Activated T-cell treated with anti-CD3 and anti-CD28 coated beads for 4 hours (primary cell): ENCODE data around the gene VAMP7.
"Not testable (repeated sequence)": the region's sequence is repeated elsewhere in the genome, so short reads cannot be mapped to it uniquely, and the experiment has no call there.

Experiments
- DNase-seq: peaks from one replicate; pipeline ENCODE4 v3.0.0-alpha.2; 2020

Gene VAMP7, protein sequence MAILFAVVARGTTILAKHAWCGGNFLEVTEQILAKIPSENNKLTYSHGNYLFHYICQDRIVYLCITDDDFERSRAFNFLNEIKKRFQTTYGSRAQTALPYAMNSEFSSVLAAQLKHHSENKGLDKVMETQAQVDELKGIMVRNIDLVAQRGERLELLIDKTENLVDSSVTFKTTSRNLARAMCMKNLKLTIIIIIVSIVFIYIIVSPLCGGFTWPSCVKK

DNA sequence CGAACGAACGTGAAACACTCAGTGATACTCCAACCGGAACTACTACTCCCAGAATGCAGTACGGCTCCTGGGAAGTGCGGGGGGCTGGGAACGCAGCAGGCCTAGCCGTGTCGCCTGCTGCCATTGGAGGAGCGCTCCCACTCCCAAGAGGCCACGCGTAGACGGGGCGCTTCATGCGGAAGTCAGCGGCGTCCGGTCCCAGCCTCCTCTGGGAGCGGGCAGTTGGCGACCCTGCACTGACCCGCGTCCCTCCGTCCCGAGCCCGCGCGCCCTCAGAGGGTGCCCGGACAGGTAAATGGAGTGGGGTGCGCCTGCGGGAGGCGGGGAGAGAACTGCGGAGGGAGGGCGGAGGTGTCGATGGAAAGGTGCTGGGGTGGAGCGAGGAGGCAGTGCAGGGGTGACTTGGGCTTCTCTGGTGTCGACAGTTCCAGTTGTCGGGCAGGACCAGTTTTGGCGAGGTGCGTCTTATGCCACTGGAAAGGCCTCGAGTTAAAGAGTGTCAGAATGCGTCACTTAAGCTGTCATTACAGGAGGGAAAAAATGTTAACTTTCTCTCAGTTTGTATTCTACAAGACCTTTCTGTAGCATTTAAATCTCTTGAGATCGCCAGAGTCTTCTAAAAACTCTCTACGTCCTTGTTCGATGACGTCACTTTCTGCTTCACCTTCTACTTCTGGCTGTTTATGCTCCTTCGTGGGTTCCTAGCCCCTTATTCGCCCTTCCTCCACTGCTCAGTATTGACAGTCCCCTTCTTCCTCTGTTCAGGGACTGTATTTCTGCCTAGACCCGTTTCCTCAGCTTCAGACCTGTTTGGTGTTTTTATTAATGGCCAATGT lies at the start of gene VAMP7:
Gene VAMP7 (plus strand): TSS at position 188 of the 836 bp plus-strand sequence. CDS start 8,122 bp downstream, outside the sequence.
- DNase-seq, result peak; percentile 63

- no peak for DNase-seq
These were observed 39.9 kb upstream of the VAMP7 start for GRCh38 chrX:155841232-155841631.

DNA sequence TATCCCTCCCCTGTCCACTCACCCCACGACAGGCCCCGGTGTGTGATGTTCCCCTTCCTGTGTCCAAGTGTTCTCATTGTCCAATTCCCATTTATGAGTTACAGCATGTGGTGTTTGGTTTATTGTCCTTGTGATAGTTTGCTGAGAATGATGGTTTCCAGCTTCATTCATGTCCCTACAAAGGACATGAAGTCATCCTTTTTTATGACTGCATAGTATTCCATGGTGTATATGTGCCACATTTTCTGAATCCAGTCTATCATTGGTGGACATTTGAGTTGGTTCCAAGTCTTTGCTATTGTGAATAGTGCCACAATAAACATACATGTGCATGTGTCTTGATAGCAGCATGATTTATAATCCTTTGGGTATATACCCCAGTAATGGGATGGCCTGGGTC lies 29.4 kb upstream of the VAMP7 start:
- DNase-seq, result not testable (repeated sequence)

DNA sequence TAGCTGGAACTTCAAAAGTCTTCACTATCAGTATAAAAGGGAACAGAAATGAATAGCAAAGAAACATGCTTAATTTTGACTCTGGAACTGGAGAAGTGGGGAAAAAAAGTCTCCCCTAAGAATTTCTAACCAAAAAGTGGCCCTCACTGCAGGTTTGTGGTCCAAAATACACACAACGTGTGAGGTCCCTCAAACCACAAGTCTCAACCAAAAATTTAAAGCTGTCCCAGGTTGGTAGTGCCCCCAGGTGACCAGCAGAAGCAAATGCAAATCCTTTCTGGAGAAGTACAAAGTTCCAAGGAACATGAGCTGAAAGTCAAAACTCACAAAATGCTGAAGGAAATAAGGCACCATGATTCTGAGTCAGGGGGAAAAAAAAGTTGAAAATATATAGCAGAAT lies 23.6 kb upstream of the VAMP7 start:
- no peak for DNase-seq

GRCh38 chrX:155864655-155865054 lies 16.5 kb upstream of the VAMP7 start:
- DNase-seq, result no peak

DNA sequence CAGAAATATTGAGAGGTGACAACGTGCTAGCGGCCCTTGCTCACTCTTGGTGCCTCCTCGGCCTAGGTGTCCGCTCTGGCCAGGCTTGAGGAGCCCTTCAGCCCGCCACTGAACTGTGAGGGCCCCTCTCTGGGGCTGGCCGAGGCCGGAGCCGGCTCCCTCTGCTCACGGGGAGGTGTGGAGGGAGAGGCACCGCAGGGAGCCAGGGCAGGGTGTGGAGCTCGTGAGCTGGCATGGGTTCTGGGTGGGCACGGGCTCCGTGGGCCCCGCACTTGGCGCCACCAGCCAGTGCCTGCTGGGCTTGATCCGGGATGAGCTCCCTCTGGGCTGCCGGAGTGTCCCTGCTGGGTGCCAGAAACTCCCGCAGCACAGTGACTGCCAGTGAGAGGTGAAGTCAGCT lies 16.0 kb upstream of the VAMP7 start:
- DNase-seq, result no peak

GRCh38 chrX:155867821-155868220 lies 13.3 kb upstream of the VAMP7 start:
- DNase-seq, result no peak

GRCh38 chrX:155870958-155871357 lies 10.2 kb upstream of the VAMP7 start:
- DNase-seq, result no peak

DNA sequence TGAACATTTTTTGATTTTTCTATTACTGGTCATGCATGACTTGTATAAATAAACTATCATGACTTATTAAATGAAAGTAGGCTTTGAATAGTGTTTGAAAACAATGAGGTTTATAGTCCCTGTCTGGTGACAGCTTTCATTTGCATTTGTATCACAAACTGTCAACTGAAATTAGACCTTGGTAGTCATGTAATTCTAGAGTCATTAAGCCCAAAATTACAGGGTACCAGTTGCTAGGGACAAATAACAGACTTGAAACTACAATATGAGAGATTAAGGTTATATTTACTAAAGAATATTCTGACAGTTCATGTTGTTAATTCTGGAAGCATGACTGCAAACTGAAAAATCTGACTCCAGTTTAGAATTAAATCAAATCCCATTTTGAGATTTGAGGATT lies 9.2 kb upstream of the VAMP7 start:
- no peak for DNase-seq

DNA sequence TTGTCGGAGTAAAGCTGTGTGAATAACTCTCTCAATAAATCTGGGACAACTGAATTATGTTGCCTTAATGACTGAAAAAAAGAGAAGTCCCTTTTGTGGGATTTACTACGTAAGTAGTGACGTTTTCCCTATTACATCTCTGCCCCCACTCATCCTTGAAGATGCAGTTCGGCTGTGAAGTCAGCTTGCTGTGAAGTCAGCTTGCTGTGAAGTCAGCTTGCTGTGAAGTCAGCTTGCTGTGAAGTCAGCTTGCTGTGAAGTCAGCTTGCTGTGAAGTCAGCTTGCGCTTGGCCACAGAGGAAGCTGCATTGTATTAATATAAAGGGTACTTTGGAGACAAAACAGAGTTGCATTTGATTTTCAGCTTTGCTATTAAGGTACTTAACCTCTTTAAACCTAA lies 8.0 kb upstream of the VAMP7 start:
- no peak for DNase-seq

DNA sequence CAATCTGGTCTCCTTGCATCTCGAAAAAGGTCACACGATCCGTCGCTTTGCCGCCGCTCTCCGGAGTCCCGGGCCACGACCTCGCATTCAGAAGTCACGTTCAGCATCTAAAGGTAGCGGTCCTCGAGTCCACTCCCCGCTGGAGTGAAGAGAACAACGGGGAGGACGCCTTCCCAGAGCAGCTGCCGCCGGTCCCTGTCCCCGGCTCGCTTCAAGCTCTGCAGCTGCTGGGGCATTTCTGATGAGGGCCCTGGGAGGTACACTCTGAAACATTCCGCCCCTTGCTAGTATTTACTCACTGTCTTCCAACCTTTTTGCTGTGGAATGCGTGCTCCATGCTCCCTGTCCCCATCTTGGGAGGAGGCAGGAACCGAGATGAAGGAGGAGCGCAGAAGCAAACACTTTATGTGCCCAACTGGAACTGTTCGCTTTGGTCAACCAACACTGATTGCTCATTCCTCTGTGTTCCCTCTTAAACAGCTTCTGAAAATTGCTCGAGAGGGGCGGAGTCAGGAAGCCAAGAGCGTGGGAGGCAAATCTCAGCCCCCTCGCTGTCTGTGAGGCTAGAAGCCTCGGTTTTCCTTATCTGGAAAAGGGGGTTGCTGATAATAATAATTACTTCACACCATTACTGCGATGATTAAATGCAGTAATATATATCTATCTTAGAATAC lies 6.4 kb upstream of the VAMP7 start:
- no peak for DNase-seq

DNA sequence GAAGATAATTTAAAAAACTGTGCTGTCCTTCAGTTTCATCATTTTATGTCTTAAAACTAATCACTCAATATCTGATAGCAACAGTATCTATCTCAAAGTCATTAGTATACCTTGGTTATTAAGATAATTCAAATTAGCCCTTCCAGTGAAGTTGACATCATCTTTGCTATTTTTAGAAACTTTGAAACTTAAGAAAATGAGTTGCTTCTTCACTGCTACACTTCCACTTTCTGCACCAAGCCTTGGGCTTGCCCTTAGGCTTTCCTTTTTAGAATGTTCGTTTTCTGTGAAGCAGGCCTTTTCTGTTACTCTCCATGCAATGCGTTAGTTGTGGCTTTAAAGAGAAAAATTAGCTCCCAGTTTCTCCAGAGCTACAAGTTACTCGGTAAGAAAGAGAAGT lies 4.4 kb upstream of the VAMP7 start:
- DNase-seq, result no peak

GRCh38 chrX:155877288-155877687 lies 3.9 kb upstream of the VAMP7 start:
- DNase-seq, result no peak

DNA sequence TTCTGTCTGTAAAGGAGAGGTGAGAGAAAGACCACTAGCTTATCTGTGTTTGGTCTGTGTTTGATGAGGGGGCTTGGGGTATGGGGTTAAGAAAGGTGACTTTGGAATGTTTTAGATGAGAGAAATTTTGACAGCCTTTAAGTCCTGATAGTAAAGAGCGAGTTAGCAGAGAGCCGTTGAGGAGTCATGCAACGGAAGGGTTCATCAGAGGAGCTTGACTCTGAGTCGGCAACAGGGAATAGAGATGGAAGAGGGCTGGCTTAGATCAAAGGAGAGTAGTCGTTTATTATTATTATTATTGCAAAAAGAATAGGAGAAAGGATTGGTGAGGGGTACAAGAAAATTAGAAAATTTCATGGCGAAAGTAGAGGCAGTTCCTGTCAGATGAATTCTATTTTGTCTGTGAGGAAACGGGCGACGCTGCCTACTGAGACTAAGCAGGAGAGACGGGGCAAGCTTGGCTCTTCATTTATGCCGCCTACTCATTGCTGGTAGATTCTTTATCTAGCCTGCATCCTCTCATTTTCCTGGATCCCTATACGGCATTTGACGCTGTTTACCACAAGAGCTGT lies 473 bp upstream of the VAMP7 start:
- DNase-seq, result no peak

GRCh38 chrX:155886409-155886808 lies 5.3 kb downstream of the VAMP7 start:
- DNase-seq, result no peak

DNA sequence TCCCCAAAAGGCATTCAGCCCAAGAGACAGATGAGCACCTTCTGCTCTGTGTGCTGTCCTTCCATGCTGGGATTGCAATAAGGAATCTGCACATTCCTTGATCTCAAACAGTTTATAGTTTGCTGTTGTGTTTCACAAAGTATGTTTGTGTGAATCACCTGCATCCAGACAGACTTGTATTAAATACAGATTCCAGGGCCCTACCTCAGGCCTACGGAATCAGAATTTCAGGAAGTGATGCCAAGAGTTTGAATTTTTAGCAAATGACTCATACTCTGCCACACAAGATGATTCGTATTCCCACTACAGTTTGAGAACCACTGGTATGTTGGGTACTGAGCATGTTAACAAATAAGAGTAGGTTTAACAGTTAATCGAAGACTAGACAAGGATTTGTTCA lies 7.0 kb downstream of the VAMP7 start:
- DNase-seq, result no peak

GRCh38 chrX:155889328-155889727 lies 8.2 kb downstream of the VAMP7 start:
- no peak for DNase-seq

DNA sequence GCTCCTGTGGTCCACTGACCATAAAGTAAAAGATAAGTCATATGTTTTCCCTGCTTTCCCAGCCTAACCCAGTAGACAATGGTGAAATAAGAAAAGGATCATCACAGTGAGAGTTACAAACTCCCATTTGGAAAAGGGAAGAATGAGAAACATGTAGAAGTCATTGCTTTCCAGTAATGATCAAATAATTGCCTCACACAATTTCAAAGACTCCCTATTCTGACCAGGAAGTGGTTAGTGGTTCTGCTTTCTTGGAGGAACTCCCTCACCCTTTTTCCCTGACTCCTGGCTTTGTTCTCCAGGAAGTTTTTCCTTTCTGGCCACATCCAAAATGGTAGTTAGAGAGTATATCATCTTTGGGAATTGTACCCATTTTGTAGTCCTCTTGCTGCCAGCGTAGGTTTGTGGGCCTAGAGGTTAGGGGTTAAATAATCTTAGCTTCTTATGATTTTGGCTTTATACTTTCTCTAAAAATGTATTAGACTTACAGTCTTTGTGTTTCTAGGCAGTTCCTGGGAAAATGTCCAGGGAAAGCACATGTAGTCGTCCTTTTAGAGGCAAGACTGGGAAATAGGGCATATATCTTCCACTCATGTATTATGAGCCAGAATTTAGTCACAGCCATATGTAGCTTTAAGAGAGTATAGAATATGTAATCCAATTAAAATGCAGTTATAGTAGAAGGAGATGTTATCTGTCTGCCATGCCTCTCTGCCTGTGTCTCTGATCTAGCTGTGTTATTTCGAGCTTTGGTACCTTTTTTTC lies 10.5 kb downstream of the VAMP7 start:
- no peak for DNase-seq

DNA sequence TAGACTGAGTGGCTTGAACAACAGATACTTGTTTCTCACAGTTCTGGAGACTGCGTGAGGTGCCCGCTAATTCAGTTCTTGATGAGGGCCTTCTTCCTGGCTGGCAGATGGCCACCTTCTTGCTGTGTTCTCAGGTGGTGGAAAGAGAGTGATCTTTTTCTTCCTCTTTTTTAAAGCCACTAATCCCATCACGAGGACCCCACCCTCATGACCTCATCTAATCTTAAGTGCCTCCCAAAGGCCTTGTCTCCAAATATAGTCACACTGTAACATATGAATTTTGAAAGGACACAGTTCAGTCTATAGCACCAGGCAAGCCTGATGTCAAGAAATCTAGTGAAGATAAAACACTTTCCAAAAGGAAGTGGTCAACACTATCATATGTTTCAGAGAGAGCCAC lies 12.4 kb downstream of the VAMP7 start:
- no peak for DNase-seq

GRCh38 chrX:155896512-155896911 lies 15.4 kb downstream of the VAMP7 start:
- no peak for DNase-seq

- no peak for DNase-seq
These were observed 18.2 kb downstream of the VAMP7 start for GRCh38 chrX:155899366-155899765.

- no peak for DNase-seq
These were observed 19.6 kb downstream of the VAMP7 start for GRCh38 chrX:155900765-155901164.

DNA sequence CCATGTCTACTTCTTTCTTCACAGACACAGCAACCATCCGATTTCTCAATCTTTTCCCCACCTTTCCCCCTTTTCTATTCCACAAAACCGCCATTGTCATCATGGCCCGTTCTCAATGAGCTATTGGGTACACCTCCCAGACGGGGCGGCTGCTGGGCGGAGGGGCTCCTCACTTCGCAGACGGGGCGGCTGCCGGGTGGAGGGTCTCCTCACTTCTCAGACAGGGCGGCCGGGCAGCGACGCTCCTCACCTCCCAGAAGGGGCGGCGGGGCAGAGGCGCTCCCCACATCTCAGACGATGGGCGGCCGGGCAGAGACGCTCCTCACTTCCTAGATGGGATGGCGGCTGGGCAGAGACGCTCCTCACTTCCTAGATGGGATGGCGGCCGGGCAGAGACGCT lies 26.5 kb downstream of the VAMP7 start:
- not testable (repeated sequence) for DNase-seq
